Hepatocyte (in vitro differentiated cells): ENCODE measurements around the gene KIF13A.

Experiments used
- EZH2phosphoT487 ChIP-seq: fragments of 200-600 bp; sonication (generic); IDR thresholded peaks from one replicate; pipeline ENCODE4 v1.6.1; 2018; ENCODE audit warnings: antibody characterized with exemption, mild to moderate bottlenecking, low read depth, moderate library complexity; ENCODE audit not compliant: unreplicated experiment, severe bottlenecking
- TF ChIP-seq, protein P1 (sequence below): fragments of 200-600 bp; sonication (generic); IDR thresholded peaks from 2 replicates; pipeline ENCODE4 v1.5.1; 2016; ENCODE audit warnings: antibody characterized with exemption, mild to moderate bottlenecking; ENCODE audit not compliant: poor library complexity

DNA sequence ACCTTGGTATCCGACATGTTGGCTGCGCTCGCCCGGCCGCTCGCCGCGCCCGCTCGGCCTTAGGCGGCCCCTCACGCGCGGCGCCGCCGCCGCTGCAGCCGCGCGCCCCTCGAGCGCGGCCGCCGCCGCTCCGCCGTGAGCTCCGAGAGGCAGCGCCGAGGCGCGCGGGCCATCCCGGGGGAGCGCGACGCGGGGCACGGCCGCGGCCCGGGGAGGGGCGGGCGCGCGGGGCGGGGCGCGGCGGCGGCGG lies at the start of gene KIF13A:
- TF ChIP-seq, protein P1, sequence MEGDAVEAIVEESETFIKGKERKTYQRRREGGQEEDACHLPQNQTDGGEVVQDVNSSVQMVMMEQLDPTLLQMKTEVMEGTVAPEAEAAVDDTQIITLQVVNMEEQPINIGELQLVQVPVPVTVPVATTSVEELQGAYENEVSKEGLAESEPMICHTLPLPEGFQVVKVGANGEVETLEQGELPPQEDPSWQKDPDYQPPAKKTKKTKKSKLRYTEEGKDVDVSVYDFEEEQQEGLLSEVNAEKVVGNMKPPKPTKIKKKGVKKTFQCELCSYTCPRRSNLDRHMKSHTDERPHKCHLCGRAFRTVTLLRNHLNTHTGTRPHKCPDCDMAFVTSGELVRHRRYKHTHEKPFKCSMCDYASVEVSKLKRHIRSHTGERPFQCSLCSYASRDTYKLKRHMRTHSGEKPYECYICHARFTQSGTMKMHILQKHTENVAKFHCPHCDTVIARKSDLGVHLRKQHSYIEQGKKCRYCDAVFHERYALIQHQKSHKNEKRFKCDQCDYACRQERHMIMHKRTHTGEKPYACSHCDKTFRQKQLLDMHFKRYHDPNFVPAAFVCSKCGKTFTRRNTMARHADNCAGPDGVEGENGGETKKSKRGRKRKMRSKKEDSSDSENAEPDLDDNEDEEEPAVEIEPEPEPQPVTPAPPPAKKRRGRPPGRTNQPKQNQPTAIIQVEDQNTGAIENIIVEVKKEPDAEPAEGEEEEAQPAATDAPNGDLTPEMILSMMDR = no peak
- TF ChIP-seq EZH2phosphoT487 = no peak
